DOHH2 (cell line): ENCODE results near the gene CCDC40.

Experiments used
- EZH2phosphoT487 ChIP-seq: fragments of 200-600 bp; sonication (generic); IDR thresholded peaks from 2 replicates; pipeline ENCODE4 v1.6.1; 2017; ENCODE audit warnings: borderline replicate concordance, mild to moderate bottlenecking, antibody characterized with exemption, low read length, moderate library complexity, mixed read lengths
- TF ChIP-seq, protein P1 (sequence below): fragments of 200-600 bp; sonication (generic); IDR thresholded peaks from one replicate; pipeline ENCODE4 v1.5.1; 2014; ENCODE audit warnings: antibody characterized with exemption, mild to moderate bottlenecking, low read depth, low read length; ENCODE audit not compliant: poor library complexity, severe bottlenecking

DNA sequence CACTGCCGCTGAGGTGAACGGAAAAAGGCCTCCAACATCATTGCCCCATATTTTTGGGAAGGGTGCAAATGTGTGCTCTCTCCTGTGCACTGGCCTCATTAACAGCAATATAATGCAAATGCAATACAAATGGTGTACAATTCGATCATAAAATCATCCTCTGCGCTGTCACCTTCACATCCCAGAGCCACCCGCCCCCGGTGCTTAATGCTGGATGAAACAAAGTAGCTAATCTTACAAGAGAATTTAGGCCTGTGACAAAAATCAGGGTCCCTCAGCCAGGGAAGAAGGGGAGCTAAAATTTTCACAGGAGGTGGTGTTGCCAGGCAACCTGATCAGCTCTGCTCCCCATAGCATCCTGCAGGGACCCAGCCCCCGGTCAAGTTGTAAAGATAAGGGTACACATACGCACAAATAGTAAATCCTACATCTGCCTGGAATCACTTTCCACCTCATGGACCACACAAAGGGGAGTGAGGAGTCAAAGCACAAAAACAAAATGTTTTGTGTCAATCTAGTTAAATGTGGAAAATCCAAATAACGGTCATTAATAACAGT is 3.7 kb upstream of the CCDC40 start:
- TF ChIP-seq, protein P1, sequence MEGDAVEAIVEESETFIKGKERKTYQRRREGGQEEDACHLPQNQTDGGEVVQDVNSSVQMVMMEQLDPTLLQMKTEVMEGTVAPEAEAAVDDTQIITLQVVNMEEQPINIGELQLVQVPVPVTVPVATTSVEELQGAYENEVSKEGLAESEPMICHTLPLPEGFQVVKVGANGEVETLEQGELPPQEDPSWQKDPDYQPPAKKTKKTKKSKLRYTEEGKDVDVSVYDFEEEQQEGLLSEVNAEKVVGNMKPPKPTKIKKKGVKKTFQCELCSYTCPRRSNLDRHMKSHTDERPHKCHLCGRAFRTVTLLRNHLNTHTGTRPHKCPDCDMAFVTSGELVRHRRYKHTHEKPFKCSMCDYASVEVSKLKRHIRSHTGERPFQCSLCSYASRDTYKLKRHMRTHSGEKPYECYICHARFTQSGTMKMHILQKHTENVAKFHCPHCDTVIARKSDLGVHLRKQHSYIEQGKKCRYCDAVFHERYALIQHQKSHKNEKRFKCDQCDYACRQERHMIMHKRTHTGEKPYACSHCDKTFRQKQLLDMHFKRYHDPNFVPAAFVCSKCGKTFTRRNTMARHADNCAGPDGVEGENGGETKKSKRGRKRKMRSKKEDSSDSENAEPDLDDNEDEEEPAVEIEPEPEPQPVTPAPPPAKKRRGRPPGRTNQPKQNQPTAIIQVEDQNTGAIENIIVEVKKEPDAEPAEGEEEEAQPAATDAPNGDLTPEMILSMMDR, result no peak
- no peak for TF ChIP-seq EZH2phosphoT487
